PC-3 (cell line): ENCODE data around the gene SPP2. TPM values are rescaled to one million over a fixed set of nuclear protein-coding genes. Genes with fewer than 3 reads are reported as not detected.

Experiments used
- ATAC-seq: fragments of 200-7000 bp; cut with Tn5 transposase; 2 replicates; pipeline ENCODE4 v1.9.1; 2020; ENCODE audit warnings: mild to moderate bottlenecking, moderate library complexity
- BruUV-seq: library from RNA; stranded (reverse); fragments of 400-500 nt; replicated peaks from 2 replicates; lab custom pipeline; 2021; lab: Mats Ljungman, UMichigan
- CTCF ChIA-PET: fragments of 300-600 bp; sonication (Branson Sonifier 250); formaldehyde crosslinking; loops from one replicate; lab custom pipeline; 2022; ENCODE audit warnings: antibody characterized with exemption; lab: Charles Lee
- POLR2A ChIA-PET: fragments of 300-600 bp; sonication (Branson Sonifier 250); formaldehyde crosslinking; loops from one replicate; lab custom pipeline; 2022; ENCODE audit warnings: antibody characterized with exemption; ENCODE audit not compliant: unreplicated experiment; lab: Charles Lee
- DNase-seq: peaks from one replicate; pipeline ENCODE4 v3.0.0-alpha.2; 2015
- H2AFZ ChIP-seq: fragments of 300-600 bp; sonication (generic); 2 replicates; pipeline ENCODE4 v1.6.0; 2016; ENCODE audit warnings: antibody characterized with exemption, low read length
- H3F3A ChIP-seq: fragments of 300-600 bp; sonication (generic); one replicate; pipeline ENCODE4 v1.6.0; 2017; ENCODE audit warnings: antibody characterized with exemption, low read length, control low read depth, mild to moderate bottlenecking; ENCODE audit not compliant: unreplicated experiment
- H3K27ac ChIP-seq: fragments of 300-600 bp; sonication (generic); 2 replicates; pipeline ENCODE4 v1.5.1; 2016; ENCODE audit warnings: mild to moderate bottlenecking, low read length
- H3K27me3 ChIP-seq: fragments of 300-600 bp; sonication (generic); 2 replicates; pipeline ENCODE4 v1.6.1; 2016; ENCODE audit warnings: low read length, mixed read lengths
- H3K36me3 ChIP-seq: fragments of 300-600 bp; sonication (generic); 2 replicates; pipeline ENCODE4 v1.6.1; 2016; ENCODE audit warnings: low read depth, mixed run types, low read length, mixed read lengths
- H3K4me1 ChIP-seq: fragments of 300-600 bp; sonication (generic); 2 replicates; pipeline ENCODE4 v1.5.1; 2016; ENCODE audit warnings: low read length; ENCODE audit not compliant: insufficient read depth
- H3K4me2 ChIP-seq: fragments of 300-600 bp; sonication (generic); 2 replicates; pipeline ENCODE4 v1.6.0; 2016; ENCODE audit warnings: low read length
- H3K4me3 ChIP-seq: fragments of 300-600 bp; sonication (generic); 2 replicates; pipeline ENCODE4 v1.5.1; 2016; ENCODE audit warnings: mild to moderate bottlenecking, low read length, mixed read lengths
- H3K79me2 ChIP-seq: fragments of 300-600 bp; sonication (generic); 2 replicates; pipeline ENCODE4 v1.6.1; 2017; ENCODE audit warnings: low read length, mixed read lengths
- H3K9ac ChIP-seq: fragments of 300-600 bp; sonication (generic); 2 replicates; pipeline ENCODE4 v1.6.0; 2016; ENCODE audit warnings: mild to moderate bottlenecking, low read length
- H3K9me2 ChIP-seq: fragments of 300-600 bp; sonication (generic); replicated peaks from 2 replicates; pipeline ENCODE4 v1.6.1; 2016; ENCODE audit warnings: mixed run types, low read length, mixed read lengths
- H3K9me3 ChIP-seq: fragments of 300-600 bp; sonication (generic); 2 replicates; pipeline ENCODE4 v1.6.1; 2016; ENCODE audit warnings: low read length, mixed read lengths
- H4K20me1 ChIP-seq: fragments of 300-600 bp; sonication (generic); 2 replicates; pipeline ENCODE4 v1.6.1; 2016; ENCODE audit warnings: low read length, mixed read lengths
- EZH2 ChIP-seq: fragments of 300-600 bp; sonication (generic); IDR thresholded peaks from one replicate; pipeline ENCODE4 v1.6.1; 2017; ENCODE audit warnings: antibody characterized with exemption, mild to moderate bottlenecking, low read length; ENCODE audit not compliant: unreplicated experiment
- EZH2phosphoT487 ChIP-seq: fragments of 300-600 bp; sonication (generic); IDR thresholded peaks from 2 replicates; pipeline ENCODE4 v1.6.1; 2018; ENCODE audit warnings: mild to moderate bottlenecking, antibody characterized with exemption, low read length, borderline replicate concordance
- intact Hi-C: fragments of 100-400 bp; cut with micrococcal nuclease; formaldehyde crosslinking; loops from 2 replicates; pipeline ENCODE4 v1.9.0; 2023
- total RNA-seq: library from RNA; depleted of rRNA; stranded (reverse); fragments of >200 nt; gene quantifications from 2 replicates; pipeline ENCODE4 v1.2.3, GENCODE V29; 2014
- TF ChIP-seq, protein P1 (sequence below): fragments of 300-600 bp; sonication (generic); conservative IDR thresholded peaks from 2 replicates; pipeline ENCODE4 v1.5.1; 2017; ENCODE audit warnings: antibody characterized with exemption, low read depth, mild to moderate bottlenecking, low read length

SPP2 gene
- total RNA-seq, 1 experiment from 2014 or later = not detected

DNA sequence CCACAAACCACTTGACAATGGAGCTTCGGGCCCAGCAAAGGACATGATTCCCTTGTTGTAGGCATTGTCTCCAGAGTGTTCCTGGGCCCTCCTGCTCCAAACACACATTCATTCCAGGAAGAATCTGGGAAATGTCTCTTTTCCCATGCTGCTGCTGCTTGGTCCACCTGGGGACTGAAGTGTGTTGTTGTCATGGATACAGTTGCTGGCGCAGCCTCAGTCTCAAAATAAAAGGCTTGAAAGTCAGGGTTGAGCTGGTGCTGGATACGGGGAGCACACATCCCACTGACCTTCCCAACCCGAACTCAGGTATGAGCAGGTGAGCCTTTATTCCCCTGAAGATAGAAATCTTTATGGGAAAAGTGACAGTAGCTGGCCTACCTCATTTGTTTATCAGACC lies 30.6 kb upstream of the SPP2 start:
- Histone ChIP-seq H3K79me2 (no peaks in the 10 kb centered on the region), H4K20me1 (no peaks in the 10 kb centered on the region), H3K9ac (no peak overlapping the region), H3K4me2 (no peak overlapping the region), H3K4me1 (no peaks in the 10 kb centered on the region), H3K36me3 (no peaks in the 10 kb centered on the region), H3K9me3 (no peaks in the 10 kb centered on the region), H3K27ac (no peak overlapping the region), H3K4me3 (no peak overlapping the region), H3K27me3 (no peaks in the 10 kb centered on the region), H2AFZ (no peak overlapping the region), H3F3A (no peaks in the 10 kb centered on the region), H3K9me2 (no peaks in the 10 kb centered on the region)
- TF ChIP-seq EZH2 = no peak
- TF ChIP-seq, protein P1, sequence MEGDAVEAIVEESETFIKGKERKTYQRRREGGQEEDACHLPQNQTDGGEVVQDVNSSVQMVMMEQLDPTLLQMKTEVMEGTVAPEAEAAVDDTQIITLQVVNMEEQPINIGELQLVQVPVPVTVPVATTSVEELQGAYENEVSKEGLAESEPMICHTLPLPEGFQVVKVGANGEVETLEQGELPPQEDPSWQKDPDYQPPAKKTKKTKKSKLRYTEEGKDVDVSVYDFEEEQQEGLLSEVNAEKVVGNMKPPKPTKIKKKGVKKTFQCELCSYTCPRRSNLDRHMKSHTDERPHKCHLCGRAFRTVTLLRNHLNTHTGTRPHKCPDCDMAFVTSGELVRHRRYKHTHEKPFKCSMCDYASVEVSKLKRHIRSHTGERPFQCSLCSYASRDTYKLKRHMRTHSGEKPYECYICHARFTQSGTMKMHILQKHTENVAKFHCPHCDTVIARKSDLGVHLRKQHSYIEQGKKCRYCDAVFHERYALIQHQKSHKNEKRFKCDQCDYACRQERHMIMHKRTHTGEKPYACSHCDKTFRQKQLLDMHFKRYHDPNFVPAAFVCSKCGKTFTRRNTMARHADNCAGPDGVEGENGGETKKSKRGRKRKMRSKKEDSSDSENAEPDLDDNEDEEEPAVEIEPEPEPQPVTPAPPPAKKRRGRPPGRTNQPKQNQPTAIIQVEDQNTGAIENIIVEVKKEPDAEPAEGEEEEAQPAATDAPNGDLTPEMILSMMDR = no peak
- TF ChIP-seq EZH2phosphoT487 = no peak
- CTCF ChIA-PET = no interaction called here
- POLR2A ChIA-PET = no interaction called here
- intact Hi-C loops = no loop called here
- BruUV-seq = no TSS peak
- DNase-seq (no peak), ATAC-seq (no peak)

GRCh38 chr2:234020332-234020731 lies 30.2 kb upstream of the SPP2 start:
- no peak overlapping the region for H3K9ac ChIP-seq
- H3K27ac ChIP-seq = no peak overlapping the region
- ChIA-PET POLR2A (no interaction called here), CTCF (no interaction called here)
- no peak overlapping the region for H2AFZ ChIP-seq
- H3K4me3 ChIP-seq = no peak overlapping the region
- no TSS peak for BruUV-seq
- no peaks in the 10 kb centered on the region for H3K9me3 ChIP-seq
- no peaks in the 10 kb centered on the region for H3F3A ChIP-seq
- H3K36me3 ChIP-seq = no peaks in the 10 kb centered on the region
- intact Hi-C loops = no loop called here
- H3K9me2 ChIP-seq = no peaks in the 10 kb centered on the region
- DNase-seq (no peak), ATAC-seq (no peak)
- no peaks in the 10 kb centered on the region for H3K79me2 ChIP-seq
- TF ChIP-seq EZH2phosphoT487 (no peak), EZH2 (no peak)
- TF ChIP-seq, protein P1 = no peak
- no peaks in the 10 kb centered on the region for H3K27me3 ChIP-seq
- no peaks in the 10 kb centered on the region for H3K4me1 ChIP-seq
- H3K4me2 ChIP-seq = no peak overlapping the region
- no peaks in the 10 kb centered on the region for H4K20me1 ChIP-seq

DNA sequence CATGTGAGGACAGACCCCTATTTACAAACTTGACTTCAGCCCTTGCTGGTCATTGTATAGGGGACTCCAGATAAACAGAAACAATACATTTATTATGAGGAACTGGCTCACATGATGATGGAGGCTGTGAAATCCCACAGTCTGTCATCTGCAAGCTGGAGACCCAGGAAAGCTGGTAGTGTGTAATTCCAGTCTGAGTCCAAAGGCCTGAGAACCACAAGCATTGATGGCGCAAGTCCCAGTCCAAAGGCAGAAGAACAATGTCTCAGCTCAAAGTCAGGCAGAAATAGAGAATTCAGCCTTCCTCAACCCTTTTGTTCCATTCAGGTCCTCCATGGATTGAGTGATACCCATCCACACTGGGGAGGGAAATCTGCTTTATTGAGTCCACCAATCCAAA lies 28.1 kb upstream of the SPP2 start:
- intact Hi-C loops = no loop called here
- Histone ChIP-seq H3F3A (no peaks in the 10 kb centered on the region), H3K4me2 (no peak overlapping the region), H2AFZ (no peak overlapping the region), H3K4me1 (no peaks in the 10 kb centered on the region), H3K27ac (no peak overlapping the region), H4K20me1 (no peaks in the 10 kb centered on the region), H3K27me3 (no peaks in the 10 kb centered on the region), H3K79me2 (no peaks in the 10 kb centered on the region), H3K4me3 (no peak overlapping the region), H3K36me3 (no peaks in the 10 kb centered on the region), H3K9me2 (no peaks in the 10 kb centered on the region), H3K9me3 (no peaks in the 10 kb centered on the region), H3K9ac (no peak overlapping the region)
- no peak for DNase-seq
- TF ChIP-seq, protein P1 = no peak
- TF ChIP-seq EZH2phosphoT487 = no peak
- no peak for TF ChIP-seq EZH2
- no peak for ATAC-seq
- POLR2A ChIA-PET = no interaction called here
- CTCF ChIA-PET = no interaction called here
- no TSS peak for BruUV-seq
